Measurements from ENCODE around the gene PRDM16.

The PRDM16 gene

GRCh38 chr1:3419415-3420204 lies 350.6 kb downstream of the PRDM16 start:
- no peak for DNase-seq

- no peak for DNase-seq
Measured at GRCh38 chr1:3420218-3420951, 351.4 kb downstream of the PRDM16 start.

DNA sequence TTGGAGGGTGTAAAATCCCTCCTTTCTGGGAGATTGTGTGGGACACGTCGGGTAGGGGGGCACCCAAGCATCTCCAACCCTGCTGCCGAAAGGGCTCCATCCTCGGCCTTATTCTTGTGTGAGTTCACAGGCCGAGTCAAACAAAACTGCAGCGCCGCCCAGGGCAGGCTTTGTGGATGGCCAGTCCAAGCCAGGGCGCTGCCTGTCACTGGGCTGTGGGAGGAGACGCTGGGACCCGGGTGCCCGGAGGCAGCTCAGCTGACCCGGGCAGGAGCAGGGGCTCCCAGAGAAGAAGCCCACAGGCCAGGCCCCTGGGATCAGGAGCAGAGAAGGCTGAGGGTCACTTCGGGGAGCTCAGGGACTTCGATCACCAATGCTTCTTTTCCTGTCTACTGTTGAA lies 353.6 kb downstream of the PRDM16 start:
- DNase-seq, result peak in 1 of 14 donors; percentile 18

DNA sequence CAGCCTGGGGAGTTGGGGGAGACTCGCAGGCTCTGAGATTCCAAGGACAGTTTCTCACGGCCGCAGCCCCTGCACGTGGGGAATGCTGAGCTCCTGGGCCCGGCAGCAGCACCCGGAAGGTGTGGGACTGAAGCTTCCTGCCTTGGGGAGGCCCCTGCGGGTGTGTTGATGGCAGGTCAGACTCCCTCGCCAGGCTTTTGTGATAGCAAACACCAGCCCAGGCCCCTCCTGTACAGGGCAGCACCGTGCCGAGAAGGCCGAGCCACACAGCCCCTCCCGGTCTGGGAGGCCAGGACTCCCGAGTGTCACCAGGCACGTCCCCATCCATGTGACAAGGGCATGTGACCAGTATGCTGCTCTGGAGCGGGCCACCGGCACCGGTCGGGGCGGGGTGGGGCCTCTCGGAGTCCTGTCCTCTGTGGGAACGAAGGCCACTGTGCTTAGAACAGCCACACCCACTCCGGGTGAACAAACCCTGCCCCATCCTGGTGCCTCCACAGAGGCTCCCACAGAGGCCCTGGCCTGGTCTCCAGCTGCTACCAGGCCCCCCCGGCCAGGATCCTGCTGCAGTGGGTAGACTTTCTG lies 354.3 kb downstream of the PRDM16 start:
- DNase-seq, result peak in 8 of 14 donors; percentile 12 to 72 (median 40)

- no peak for DNase-seq
Measured at GRCh38 chr1:3423896-3424611, 355.1 kb downstream of the PRDM16 start.

DNA sequence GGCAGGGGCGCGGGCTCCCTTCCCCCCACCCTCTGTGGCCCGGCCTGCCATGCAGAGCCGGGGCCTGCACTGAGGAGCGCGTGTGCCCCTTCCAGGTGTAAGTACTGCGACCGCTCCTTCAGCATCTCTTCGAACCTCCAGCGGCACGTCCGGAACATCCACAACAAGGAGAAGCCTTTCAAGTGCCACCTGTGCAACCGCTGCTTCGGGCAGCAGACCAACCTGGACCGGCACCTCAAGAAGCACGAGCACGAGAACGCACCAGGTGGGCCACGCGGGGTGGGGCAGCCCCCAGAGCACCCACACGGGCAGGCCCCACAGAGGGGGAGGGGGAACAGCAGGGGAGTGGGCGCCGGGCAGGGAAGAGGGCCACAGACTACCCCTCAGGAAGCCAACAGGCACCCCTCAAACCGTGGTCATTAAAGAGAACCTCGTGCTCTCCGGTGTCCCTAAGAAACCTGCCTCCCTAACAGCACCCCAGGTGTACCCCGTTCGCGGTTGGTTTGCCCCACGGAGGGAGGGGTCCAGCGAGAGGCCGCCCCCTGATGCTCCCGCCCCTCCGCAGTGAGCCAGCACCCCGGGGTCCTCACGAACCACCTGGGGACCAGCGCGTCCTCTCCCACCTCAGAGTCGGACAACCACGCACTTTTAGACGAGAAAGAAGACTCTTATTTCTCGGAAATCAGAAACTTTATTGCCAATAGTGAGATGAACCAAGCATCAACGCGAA lies 356.6 kb downstream of the PRDM16 start:
- no peak for DNase-seq

DNA sequence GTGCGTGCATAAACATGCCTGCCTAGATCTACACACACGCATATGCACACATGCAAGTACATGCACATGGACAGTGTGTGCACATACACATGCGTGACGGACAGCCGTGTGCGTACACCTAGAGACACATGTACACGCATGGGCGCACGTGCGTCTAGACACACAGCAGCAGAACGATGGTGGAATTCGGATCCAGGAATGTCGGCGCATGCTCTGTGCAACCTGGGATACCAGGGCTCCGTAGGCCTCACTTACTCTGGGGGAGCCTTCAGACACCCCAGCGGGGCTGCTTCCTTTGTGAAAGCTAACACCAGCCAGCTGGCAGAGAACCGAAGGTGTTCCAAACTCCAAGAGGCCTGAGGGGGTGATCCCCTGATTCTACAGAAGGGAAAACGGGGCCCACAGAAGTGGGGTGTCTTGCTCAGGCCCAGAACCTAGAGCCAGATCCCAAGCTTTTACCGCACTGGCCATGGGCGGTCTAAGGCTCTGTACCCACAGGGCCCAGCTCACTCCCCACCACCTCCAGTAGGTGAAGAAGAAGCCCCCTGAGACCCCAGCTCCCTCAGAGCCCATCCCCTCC lies 358.0 kb downstream of the PRDM16 start:
- no peak for DNase-seq

DNA sequence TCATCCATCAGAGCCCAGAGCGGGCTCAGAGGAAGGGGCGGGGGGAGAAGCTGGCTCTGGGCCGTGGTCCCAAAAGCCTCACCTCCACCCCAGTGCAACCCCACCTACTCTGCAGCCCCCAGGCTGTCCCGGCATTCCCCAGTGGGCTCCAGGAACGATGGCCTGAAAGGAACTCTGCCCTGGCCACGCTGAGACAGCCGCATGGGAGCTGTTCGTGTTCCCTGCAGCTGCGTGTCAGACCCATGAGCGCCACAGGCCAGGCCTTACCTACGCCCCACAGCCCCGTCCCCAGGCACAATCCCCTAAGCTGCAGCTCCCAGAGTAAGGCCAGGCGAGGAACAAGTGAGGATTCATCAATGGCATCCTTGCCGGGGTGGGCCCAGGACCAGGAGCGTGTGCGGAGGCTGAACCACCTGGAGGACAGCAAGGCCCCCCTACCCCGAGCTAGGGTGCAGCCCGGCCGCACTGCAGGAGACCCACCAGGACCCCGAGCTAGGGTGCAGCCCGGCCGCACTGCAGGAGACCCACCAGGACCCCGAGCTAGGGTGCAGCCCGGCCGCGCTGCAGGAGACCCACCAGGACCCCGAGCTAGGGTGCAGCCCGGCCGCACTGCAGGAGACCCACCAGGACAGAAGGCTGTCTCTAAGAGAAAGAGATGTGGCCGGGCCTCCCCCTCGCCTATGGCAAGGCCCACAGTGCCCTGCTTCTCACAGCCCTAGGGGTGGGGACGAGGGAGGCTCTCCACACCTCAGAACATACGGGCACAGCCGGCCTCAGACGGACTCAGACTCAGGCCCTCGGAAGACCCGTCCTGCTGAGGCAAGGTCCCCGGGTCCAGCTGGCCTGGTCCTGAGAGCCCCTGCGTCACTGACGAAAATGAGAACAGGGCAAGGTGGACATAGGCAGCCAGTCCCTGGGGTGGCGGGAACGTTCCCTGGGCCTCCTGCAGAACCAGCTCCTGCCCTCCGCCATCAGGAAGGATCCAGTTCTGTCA lies 359.0 kb downstream of the PRDM16 start:
- DNase-seq, result no peak

DNA sequence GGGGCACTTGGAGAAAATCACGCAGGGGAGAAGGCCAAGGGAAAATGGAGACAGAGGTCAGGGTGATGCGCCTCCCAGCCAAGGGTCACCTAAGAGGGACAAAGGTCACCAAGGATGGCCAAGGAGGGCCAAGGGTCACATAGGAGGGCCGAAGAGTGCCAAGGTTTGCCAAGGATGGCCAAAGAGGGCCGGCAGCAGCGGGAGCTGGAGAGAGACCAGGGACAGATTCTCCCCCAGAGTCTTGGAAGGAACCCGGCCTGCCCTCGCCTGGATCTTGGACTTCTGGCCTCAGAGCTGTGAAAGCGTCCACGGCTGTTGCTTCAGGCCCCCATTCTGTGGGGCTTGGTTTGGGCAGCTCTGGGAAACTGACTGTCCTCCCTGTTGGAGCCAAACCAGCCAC lies 359.9 kb downstream of the PRDM16 start:
- no peak for DNase-seq

DNA sequence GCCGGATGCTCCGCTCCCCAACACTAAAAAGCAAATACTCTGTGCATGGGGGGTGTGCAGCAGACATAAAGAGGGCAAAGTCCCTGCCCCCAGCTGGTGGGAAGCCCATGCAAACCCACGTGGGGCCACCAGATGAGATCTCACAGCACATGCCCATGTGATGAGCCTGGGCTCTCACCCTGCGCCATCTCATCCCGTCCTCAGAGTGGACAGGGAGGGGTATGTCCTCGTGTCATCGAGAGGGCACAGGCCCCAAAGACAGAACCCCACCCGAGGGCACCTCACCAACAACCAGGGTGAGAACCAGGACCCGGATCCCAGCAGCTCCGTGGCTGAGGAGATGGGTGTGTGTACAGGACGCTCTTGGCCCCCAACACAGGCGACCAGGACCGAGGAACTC lies 360.3 kb downstream of the PRDM16 start:
- no peak for DNase-seq

DNA sequence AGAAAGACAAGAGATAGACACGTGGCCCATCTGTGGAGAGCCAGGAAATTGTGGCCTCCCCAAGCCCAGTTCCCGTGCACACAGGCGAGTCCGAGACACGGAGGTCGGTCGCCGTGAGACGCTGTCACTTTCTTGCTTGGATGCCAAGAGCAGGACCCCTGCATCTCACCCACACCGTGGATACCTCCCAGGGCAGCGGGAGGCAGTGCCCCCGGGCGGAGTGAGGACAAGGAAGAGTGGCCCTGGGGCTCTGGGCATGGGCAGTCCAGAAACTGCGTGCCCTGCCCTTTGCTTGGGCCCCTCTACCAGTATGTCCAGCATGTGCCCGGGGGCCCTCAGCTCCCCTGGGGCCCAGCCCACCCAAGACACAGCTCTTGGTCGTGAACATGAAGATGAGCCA lies 360.8 kb downstream of the PRDM16 start:
- no peak for DNase-seq

DNA sequence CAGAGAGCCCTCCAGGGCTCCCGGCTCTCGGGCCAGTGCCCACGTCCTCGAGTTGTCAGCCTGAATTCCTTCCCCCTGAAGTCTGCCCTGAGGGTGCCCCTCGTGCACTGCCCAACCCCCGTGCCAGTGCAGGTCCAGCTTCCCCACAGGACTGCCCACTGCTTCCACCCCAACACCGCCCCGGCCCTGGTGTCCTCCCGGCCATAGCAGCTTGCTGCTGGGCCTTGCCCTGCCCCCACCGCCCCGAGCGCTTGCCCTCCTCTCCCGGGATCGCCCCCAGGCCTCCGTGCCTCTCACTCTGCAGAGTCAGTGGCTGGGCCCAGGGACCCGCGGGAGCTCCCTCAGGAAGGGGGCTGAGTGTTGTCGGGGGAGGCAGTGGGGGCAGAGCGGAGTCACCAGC lies 361.4 kb downstream of the PRDM16 start:
- DNase-seq, result no peak

- DNase-seq, result no peak
Measured at GRCh38 chr1:3430820-3431219, 361.8 kb downstream of the PRDM16 start.

- DNase-seq, result no peak
Measured at GRCh38 chr1:3431266-3431665, 362.3 kb downstream of the PRDM16 start.

DNA sequence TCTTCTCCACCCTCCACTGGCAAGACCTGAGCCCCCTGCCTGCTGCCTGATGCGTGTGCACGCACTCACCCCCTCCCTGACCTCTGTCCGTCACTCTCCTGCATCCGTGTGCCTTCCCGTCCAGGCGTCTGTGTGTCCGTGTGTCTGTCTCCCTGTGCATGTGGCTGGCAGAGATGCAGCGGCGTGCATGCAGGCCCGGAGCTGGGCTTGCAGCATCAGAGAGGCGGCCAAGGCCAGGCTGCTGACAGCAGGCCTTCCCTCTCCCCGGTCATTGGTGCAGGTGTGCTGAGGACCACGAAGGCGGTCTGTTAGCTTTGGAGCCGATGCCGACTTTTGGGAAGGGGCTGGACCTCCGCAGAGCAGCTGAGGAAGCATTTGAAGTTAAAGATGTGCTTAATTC lies 362.7 kb downstream of the PRDM16 start:
- DNase-seq, result no peak

GRCh38 chr1:3432306-3432705 lies 363.3 kb downstream of the PRDM16 start:
- no peak for DNase-seq

DNA sequence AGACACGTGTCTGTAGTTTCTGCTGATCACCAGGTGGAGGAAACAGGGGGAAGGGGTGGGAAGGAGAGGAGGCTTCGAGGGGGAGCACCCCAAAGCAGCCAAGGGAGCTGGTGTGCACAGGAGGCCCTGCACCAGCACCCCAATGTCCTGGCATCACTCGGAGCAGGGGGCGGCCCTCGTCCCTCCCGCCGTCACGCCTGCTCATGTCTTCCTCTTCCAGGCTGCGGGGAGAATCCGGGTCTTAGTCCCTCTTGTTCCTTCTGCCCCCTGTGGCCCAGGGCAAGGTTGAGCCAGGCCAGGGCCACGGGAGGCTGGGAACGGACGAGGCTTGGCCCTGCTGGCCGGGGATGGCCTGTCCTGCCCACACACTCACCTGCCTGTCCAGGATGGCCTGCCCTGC lies 364.1 kb downstream of the PRDM16 start:
- no peak for DNase-seq

DNA sequence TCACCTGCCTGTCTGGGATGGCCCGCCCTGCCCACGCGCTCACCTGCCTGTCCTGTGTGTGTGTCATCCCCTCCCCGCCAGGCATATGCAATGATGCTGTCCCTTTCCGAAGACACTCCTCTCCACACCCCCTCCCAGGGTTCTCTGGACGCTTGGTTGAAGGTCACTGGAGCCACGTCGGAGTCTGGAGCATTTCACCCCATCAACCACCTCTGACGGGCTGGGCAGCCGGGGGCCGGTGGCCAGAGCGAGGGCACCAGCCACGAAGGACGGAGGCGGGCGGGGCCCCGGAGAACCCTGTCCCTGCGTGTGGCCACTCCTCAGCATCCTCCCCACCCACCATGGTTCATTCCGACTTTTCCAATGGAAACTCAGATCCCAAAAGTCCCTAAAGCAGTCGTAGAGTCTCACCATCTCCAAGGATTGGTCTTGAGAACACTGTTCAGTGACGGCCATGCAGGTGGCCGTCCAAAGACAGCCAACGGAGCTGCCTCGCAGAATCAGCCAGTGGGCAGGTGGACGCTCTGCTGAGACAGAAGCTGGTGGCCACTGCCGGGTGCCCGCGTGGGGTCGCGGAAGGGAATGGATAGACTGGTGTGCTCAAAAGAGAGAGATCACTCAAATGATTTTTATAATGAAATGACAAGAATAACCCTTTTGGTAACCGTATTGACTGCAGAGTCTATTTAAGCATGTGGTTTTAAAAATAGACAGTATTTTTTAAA lies 364.8 kb downstream of the PRDM16 start:
- DNase-seq, result no peak

DNA sequence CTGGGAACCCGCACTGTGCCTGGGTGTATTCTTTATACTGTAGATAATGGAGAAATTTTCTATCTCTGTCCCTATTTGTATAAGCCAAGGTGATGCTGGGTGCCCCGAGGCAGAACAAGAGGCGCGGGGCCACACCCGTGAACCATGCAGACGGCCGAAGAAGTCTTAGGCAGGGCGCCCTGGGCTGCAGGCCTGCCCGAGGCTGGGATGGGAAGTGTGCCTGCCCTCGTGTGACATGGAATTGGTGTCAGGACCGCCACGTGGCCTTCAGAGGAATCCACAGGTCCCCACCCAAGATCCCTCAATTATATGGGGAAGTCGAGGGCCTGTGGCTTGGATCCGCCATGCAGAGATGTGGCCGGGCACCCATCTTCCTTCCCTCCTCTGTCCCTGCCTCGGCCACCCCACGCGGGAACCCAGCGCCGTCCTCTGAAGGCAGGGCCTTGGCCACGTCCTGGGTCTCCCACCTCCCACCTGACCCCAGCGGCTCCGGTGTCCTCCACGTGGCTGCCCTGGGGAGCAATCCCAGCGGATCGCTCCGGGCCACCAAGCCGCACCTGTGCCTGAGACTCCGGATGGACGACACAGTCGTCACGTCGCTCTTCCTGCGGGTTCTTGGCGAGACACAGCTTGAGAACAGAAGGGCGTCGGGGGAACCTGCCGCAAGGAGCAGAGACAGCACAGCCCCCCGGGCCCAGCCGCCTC lies 365.6 kb downstream of the PRDM16 start:
- no peak for DNase-seq

Data from C1 segment of cervical spinal cord (tissue), 14 donors.